HL-60 (cell line): ENCODE measurements around the gene ZNF343.

Experiments
- CTCF ChIP-seq: IDR thresholded peaks from one replicate; pipeline ENCODE4 v1.5.1; 2011; ENCODE audit warnings: low read length, control low read depth, inconsistent platforms; ENCODE audit not compliant: insufficient read depth
- REST ChIP-seq: IDR thresholded peaks from 2 replicates; pipeline ENCODE4 v1.6.1; 2012; ENCODE audit warnings: low read depth; ENCODE audit not compliant: insufficient replicate concordance

DNA sequence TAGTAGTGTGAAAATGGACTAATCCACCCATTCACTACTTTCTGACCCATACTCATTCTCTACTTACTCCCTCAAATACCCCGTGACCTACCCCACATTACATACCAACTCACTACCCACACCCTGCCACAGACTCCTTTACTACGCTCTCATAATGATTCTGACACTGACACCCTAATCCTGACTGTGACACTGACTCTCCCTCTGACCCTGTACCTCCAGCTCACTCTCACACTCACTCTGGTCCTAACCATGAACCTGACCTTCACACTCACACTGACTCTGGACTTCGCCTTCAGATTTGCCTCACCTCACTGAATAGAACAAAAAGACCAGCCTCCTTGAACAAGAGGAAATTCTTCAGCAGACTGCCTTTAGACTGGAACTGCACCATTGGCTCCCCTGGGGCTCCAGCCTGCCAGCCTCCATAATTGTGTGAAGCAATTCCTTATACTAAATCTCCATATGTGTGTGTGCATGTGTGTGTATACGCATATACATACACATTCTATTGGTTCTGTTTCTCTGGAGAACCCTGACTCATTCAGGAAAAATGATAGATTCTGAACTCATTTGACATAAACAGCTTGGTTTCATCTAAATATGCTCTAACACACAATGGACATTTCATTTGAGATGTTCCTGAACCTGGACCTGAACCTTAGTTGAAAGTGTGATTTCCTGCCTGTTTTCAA, 10.5 kb upstream of the ZNF343 start:
- no peak for TF ChIP-seq REST
- no peak for TF ChIP-seq CTCF
